NCI-H526 (cell line): ENCODE measurements around the gene MTIF2.
"Not testable (repeated sequence)": the region's sequence is repeated elsewhere in the genome, so short reads cannot be mapped to it uniquely, and the experiment has no call there.

ENCODE experiments used
- DNase-seq, 2 experiments: peaks; one replicate each; lab custom pipeline; 2025; lab: John Stamatoyannopoulos, UW

MTIF2 gene

GRCh38 chr2:55191888-55192287, 77.1 kb downstream of the MTIF2 start:
- DNase-seq, result not testable (repeated sequence)

GRCh38 chr2:55186837-55187236, 82.2 kb downstream of the MTIF2 start:
- not testable (repeated sequence) for DNase-seq
